Measurements from ENCODE around the gene KANSL3. TPM values are rescaled to one million over a fixed set of nuclear protein-coding genes. Genes with fewer than 3 reads are reported as not detected.

Gene KANSL3
- total and polyA plus RNA-seq, 2 experiments from 2014 or later = 8.9 to 31.4 TPM

DNA sequence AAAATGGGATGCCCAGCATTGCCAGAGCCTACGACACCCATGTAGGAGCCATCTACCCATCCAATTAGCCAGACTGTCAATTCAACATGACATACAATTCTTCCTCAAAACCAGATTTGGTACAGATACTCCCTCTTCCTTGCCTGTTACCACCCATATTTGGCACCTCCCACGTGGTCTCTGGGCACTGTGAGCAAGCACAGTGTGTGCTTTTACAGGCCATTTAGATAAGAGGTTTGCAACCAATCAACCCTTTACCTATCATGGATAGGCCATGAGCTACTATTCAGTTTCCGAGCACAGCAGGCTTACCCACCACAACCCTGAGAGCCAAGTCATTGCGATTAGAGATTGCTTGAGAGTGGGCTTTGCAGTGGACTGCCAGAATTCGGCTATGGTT is 60.6 kb downstream of the KANSL3 start (continued):
- TF ChIP-seq, protein P1, sequence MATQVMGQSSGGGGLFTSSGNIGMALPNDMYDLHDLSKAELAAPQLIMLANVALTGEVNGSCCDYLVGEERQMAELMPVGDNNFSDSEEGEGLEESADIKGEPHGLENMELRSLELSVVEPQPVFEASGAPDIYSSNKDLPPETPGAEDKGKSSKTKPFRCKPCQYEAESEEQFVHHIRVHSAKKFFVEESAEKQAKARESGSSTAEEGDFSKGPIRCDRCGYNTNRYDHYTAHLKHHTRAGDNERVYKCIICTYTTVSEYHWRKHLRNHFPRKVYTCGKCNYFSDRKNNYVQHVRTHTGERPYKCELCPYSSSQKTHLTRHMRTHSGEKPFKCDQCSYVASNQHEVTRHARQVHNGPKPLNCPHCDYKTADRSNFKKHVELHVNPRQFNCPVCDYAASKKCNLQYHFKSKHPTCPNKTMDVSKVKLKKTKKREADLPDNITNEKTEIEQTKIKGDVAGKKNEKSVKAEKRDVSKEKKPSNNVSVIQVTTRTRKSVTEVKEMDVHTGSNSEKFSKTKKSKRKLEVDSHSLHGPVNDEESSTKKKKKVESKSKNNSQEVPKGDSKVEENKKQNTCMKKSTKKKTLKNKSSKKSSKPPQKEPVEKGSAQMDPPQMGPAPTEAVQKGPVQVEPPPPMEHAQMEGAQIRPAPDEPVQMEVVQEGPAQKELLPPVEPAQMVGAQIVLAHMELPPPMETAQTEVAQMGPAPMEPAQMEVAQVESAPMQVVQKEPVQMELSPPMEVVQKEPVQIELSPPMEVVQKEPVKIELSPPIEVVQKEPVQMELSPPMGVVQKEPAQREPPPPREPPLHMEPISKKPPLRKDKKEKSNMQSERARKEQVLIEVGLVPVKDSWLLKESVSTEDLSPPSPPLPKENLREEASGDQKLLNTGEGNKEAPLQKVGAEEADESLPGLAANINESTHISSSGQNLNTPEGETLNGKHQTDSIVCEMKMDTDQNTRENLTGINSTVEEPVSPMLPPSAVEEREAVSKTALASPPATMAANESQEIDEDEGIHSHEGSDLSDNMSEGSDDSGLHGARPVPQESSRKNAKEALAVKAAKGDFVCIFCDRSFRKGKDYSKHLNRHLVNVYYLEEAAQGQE (IDR thresholded peaks at IDR 0.05; ENCODE audit: unreplicated experiment) = no peak
- TF ChIP-seq ZNF331 (CRISPR knock-in tag; IDR thresholded peaks at IDR 0.05; ENCODE audit: low read depth) (no peak), JUNB (IDR thresholded peaks at IDR 0.05; ENCODE audit: unreplicated experiment) (no peak)

DNA sequence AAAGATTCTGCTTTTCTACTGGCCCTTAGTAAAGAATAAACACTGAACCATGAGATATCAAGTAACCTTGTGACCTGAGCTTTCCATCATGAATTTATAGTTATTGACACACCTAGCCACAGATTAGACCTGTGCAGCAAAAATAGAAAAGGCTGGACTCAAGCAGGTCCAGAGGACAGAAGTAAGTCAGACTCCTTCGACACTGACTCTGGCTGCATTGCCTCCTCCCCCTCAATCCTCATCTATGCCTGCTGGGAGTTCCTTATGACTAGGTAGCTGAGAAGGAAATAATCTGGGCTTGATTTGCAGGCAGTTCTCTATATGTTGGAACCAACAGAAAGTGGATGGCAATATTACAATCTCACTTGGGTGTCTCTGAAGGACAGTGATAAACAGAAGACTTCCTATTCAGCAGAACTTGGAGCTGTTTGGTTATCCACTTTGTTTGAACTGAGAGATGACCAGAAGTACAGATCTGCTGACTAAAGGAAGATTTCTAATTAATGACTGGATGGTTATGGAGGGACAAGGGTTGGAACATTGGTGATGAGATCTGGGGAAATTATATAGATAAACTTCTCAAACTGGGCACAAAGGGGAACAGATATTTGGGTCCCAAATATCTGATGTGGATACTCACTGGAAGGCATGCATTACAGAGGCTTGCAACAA is 62.2 kb downstream of the KANSL3 start:
- no peaks in the 10 kb centered on the region for H3K4me1 ChIP-seq (ENCODE audit: insufficient read depth)
- no peaks in the 10 kb centered on the region for H4K20me1 ChIP-seq (replicated peaks; ENCODE audit: insufficient read depth)
- no peak overlapping the region for H2AFZ ChIP-seq
- Mint-ChIP-seq H3K9me3 (no peaks in the 10 kb centered on the region), H3K27me3 (ENCODE audit: insufficient read depth, low read depth, poor library complexity) (peaks cover 3% of the 10 kb centered on the region), H3K4me1 (no peaks in the 10 kb centered on the region), H3K4me3 (no peak overlapping the region), H3K36me3 (ENCODE audit: low read depth) (no peaks in the 10 kb centered on the region), H3K27ac (no peak overlapping the region)
- no peak for ATAC-seq
- no peaks in the 10 kb centered on the region for H3F3A ChIP-seq (replicated peaks; ENCODE audit: low read depth)
- H3K36me3 ChIP-seq (ENCODE audit: insufficient read depth) = no peaks in the 10 kb centered on the region
- no peak for DNase-seq (ENCODE audit: low spot score)
- H3K79me2 ChIP-seq (replicated peaks; ENCODE audit: insufficient read depth) = no peaks in the 10 kb centered on the region
- TF ChIP-seq POLR2AphosphoS5 (IDR thresholded peaks at IDR 0.05; ENCODE audit: low read depth) (no peak), NANOG (IDR thresholded peaks at IDR 0.05; ENCODE audit: borderline replicate concordance) (no peak), EZH2phosphoT487 (IDR thresholded peaks at IDR 0.05; ENCODE audit: unreplicated experiment) (no peak), ZNF114 (CRISPR knock-in tag; IDR thresholded peaks at IDR 0.05) (no peak), CTCF (conservative IDR thresholded peaks at IDR 0.05; ENCODE audit: low read depth in 2 of 2) (no peak)
- TF ChIP-seq, protein P2, sequence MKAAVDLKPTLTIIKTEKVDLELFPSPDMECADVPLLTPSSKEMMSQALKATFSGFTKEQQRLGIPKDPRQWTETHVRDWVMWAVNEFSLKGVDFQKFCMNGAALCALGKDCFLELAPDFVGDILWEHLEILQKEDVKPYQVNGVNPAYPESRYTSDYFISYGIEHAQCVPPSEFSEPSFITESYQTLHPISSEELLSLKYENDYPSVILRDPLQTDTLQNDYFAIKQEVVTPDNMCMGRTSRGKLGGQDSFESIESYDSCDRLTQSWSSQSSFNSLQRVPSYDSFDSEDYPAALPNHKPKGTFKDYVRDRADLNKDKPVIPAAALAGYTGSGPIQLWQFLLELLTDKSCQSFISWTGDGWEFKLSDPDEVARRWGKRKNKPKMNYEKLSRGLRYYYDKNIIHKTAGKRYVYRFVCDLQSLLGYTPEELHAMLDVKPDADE (IDR thresholded peaks at IDR 0.05) = no peak
- H3K4me2 ChIP-seq = no peak overlapping the region
- H3K4me3 ChIP-seq = no peak overlapping the region
- H3K27ac ChIP-seq (ENCODE audit: low read depth) = no peak overlapping the region
- H3K27me3 ChIP-seq (ENCODE audit: insufficient read depth) = no peaks in the 10 kb centered on the region
- peaks cover 3% of the 10 kb centered on the region; the same call in 1 of the 2 replicates for H3K9me2 ChIP-seq (ENCODE audit: insufficient read depth)
